GM12878 (cell line): ENCODE results near the gene FAM53B. TPM values are rescaled to one million over a fixed set of nuclear protein-coding genes. Genes with fewer than 3 reads are reported as not detected.

Source experiments
- BRCA1 ChIP-seq: IDR thresholded peaks from 2 replicates; pipeline ENCODE4 v1.6.1; 2011; ENCODE audit warnings: low read depth, low read length, improper control_type of control experiment
- CEBPB ChIP-seq, 2 experiments: fragments of 150-350 bp in 1 of 2; IDR thresholded peaks; 2 replicates each; pipeline ENCODE4 v1.6.1; 2012 to 2014; ENCODE audit warnings: low read depth in 2 of 2, low read length in 2 of 2, borderline replicate concordance in 1 of 2, inconsistent platforms in 1 of 2
- CUX1 ChIP-seq: IDR thresholded peaks from 2 replicates; pipeline ENCODE4 v1.6.1; 2012; ENCODE audit warnings: improper control_type of control experiment, low read depth, low read length; ENCODE audit not compliant: insufficient replicate concordance
- FOXK2 ChIP-seq: fragments of 450-650 bp; IDR thresholded peaks from 2 replicates; pipeline ENCODE4 v1.6.1; 2017; ENCODE audit warnings: mild to moderate bottlenecking, moderate library complexity
- GATAD2B ChIP-seq: fragments of 450-650 bp; conservative IDR thresholded peaks from 2 replicates; pipeline ENCODE4 v1.6.1; 2017; ENCODE audit warnings: low read depth, mild to moderate bottlenecking, moderate library complexity
- IKZF2 ChIP-seq, 2 experiments: fragments of 450-650 bp; IDR thresholded peaks; 2 replicates each; pipeline ENCODE4 v1.6.1; 2017; ENCODE audit warnings: mild to moderate bottlenecking in 2 of 2, moderate library complexity in 2 of 2
- NKRF ChIP-seq: fragments of 450-650 bp; conservative IDR thresholded peaks from 2 replicates; pipeline ENCODE4 v1.6.1; 2017; ENCODE audit warnings: mild to moderate bottlenecking, moderate library complexity
- RCOR1 ChIP-seq: conservative IDR thresholded peaks from 2 replicates; pipeline ENCODE4 v1.6.1; 2012; ENCODE audit warnings: low read depth, low read length, improper control_type of control experiment
- SPI1 ChIP-seq: IDR thresholded peaks from 2 replicates; pipeline ENCODE4 v1.6.1; 2011; ENCODE audit warnings: low read depth, mild to moderate bottlenecking, low read length, moderate library complexity, borderline replicate concordance; ENCODE audit not compliant: insufficient read depth
- ZBTB40 ChIP-seq: fragments of 450-650 bp; IDR thresholded peaks from 2 replicates; pipeline ENCODE4 v1.6.1; 2016; ENCODE audit warnings: mild to moderate bottlenecking, moderate library complexity, borderline replicate concordance
- ZZZ3 ChIP-seq: IDR thresholded peaks from 2 replicates; pipeline ENCODE4 v1.6.1; 2011; ENCODE audit warnings: low read depth; ENCODE audit not compliant: control insufficient read depth, insufficient read length
- polyA plus RNA-seq, 11 experiments: library from polyadenylated mRNA; depleted of rRNA in 4 of 11; unstranded in 6 of 11; stranded (reverse) in 5 of 11; fragments of >200 nt; fragmentation: Nextera tagmentation in 4 of 11; fragmentation: Illumina TruSeq in 1 of 11; extraction: Ambion mirVana in 4 of 11; extraction: Trizol in 1 of 11; gene quantifications; 1 replicate in 1 of 11; 2 replicates in 10 of 11; pipeline versions ENCODE4 v1.2.1 to v1.2.3, GENCODE V29; 2011 to 2016; ENCODE audit warnings: inconsistent platforms in 2 of 11, missing spikeins in 2 of 11, low read depth in 1 of 11
- total RNA-seq, 4 experiments: library from RNA; depleted of rRNA in 3 of 4; stranded (reverse); fragments of >200 nt in 3 of 4; fragmentation: Illumina TruSeq in 1 of 4; extraction: Trizol in 1 of 4; gene quantifications; 2 replicates each; pipeline versions ENCODE4 v1.2.1 to v1.2.3, GENCODE V29; 2013 to 2021
- TF ChIP-seq, protein P1 (sequence below): IDR thresholded peaks from 2 replicates; pipeline ENCODE4 v1.6.1; 2011; ENCODE audit warnings: borderline replicate concordance, low read depth, mild to moderate bottlenecking, moderate library complexity, low read length; ENCODE audit not compliant: insufficient read depth, poor library complexity, severe bottlenecking

FAM53B gene
- total and polyA plus RNA-seq, 10 of the 15 experiments (the other 5 are each of a cell fraction or from before 2014, with no cell fraction given) = 0.05 to 26.3 (median 8.1) TPM

DNA sequence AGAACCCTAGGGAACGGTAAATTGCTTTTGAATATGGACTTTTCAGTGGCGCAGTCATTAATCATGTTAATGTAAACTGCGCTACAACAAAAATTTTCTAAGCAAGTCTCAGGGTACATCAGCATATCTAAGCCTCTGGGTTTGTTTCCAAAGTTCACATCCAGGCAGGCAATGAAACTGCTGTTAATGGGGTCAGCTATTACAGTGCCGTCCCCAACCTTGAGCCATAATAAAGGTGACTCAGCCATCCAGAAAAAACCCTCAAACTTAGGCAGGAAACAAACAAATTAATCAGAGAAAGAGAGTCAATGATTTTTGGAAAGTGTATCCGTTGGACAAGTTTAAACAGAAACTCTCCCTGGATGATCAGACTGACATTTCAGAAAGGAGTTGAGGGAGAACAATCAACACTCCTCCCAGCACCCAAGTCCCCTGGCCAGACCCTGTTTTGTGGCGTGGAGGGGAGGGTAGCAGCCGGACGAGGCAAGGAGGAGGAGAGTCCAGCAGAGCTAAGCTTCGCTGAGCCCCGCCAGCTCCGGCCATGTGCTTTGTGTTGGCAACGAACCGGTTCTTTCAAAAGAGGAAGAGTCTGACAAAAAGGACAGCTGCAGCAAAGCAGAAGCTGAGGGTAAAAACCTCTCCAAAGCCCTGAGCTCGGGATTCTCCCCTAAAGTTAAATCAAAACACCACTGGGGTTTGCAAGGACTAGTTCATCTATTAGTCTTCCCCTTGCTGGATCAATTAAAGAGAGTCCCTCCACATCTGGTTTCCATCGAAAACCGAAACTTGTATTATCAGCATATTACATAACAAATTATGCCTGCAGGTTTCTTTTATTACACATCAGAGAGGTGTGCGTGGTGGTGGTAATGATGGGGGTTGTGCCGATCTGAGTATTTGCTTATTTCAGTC, 3.6 kb downstream of the FAM53B start (continued):
- TF ChIP-seq CEBPB (IDR thresholded peaks at IDR 0.05; ENCODE audit: borderline replicate concordance in 1 of 2, low read depth in 2 of 2, low read length in 2 of 2) (0 out of 4 replicates have a peak, but pooled peaks of 1 of the 2 experiments have one; percentile 14), FOXK2 (no peak), RCOR1 (no peak), IKZF2 (IDR thresholded peaks at IDR 0.05) (peak; percentile 56 to 64; a peak in 2 of 4 replicates), CUX1 (peak; percentile 97), NKRF (peak; percentile 37; the same call in 1 of the 2 replicates), GATAD2B (no peak), BRCA1 (no peak), ZBTB40 (no peak), SPI1 (peak; percentile 80; the same call in 1 of the 2 replicates), ZZZ3 (no peak)
- TF ChIP-seq, protein P1, sequence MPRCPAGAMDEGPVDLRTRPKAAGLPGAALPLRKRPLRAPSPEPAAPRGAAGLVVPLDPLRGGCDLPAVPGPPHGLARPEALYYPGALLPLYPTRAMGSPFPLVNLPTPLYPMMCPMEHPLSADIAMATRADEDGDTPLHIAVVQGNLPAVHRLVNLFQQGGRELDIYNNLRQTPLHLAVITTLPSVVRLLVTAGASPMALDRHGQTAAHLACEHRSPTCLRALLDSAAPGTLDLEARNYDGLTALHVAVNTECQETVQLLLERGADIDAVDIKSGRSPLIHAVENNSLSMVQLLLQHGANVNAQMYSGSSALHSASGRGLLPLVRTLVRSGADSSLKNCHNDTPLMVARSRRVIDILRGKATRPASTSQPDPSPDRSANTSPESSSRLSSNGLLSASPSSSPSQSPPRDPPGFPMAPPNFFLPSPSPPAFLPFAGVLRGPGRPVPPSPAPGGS = no peak
- TF ChIP-seq, all 136 proteins: peak for 32
